ENCODE data around the gene ARMC8.

The ARMC8 gene

GRCh38 chr3:138197058-138197457 is 10.0 kb downstream of the ARMC8 start:
- Histone ChIP-seq H3K9me3 (ENCODE audit: control insufficient read depth in 1 of 2, low read length in 2 of 2) (no peaks in the 10 kb centered on the region), H3K27me3 (ENCODE audit: control insufficient read depth in 1 of 2, insufficient read depth in 2 of 2, low read length in 2 of 2) (no peaks in the 10 kb centered on the region), H3K9ac (ENCODE audit: low read depth in 1 of 2, low read length in 2 of 2) (no peak overlapping the region), H3K4me3 (ENCODE audit: low read depth in 1 of 2, low read length in 2 of 2) (no peak overlapping the region), H3K27ac (ENCODE audit: low read depth, low read length) (no peak overlapping the region), H3K4me1 (ENCODE audit: control insufficient read depth in 1 of 2, insufficient read depth in 2 of 2, low read length in 2 of 2) (peaks cover 0 to 5% of the 10 kb centered on the region in 2 donors), H3K36me3 (ENCODE audit: control insufficient read depth in 1 of 2, insufficient read depth in 2 of 2, low read length in 2 of 2) (peaks cover 3% of the 10 kb centered on the region in 2 donors)

GRCh38 chr3:138197524-138197923 is 10.4 kb downstream of the ARMC8 start:
- Histone ChIP-seq H3K9ac (ENCODE audit: low read depth in 1 of 2, low read length in 2 of 2) (no peak overlapping the region), H3K27me3 (ENCODE audit: control insufficient read depth in 1 of 2, insufficient read depth in 2 of 2, low read length in 2 of 2) (no peaks in the 10 kb centered on the region), H3K4me1 (ENCODE audit: control insufficient read depth in 1 of 2, insufficient read depth in 2 of 2, low read length in 2 of 2) (peaks cover 0 to 5% of the 10 kb centered on the region in 2 donors), H3K4me3 (ENCODE audit: low read depth in 1 of 2, low read length in 2 of 2) (no peak overlapping the region), H3K36me3 (ENCODE audit: control insufficient read depth in 1 of 2, insufficient read depth in 2 of 2, low read length in 2 of 2) (peaks cover under 1 to 3% of the 10 kb centered on the region in 2 donors), H3K27ac (ENCODE audit: low read depth, low read length) (no peak overlapping the region), H3K9me3 (ENCODE audit: control insufficient read depth in 1 of 2, low read length in 2 of 2) (no peaks in the 10 kb centered on the region)

GRCh38 chr3:138199851-138200250 is 12.8 kb downstream of the ARMC8 start:
- peaks cover 0 to 3% of the 10 kb centered on the region in 2 donors for H3K36me3 ChIP-seq (ENCODE audit: control insufficient read depth in 1 of 2, insufficient read depth in 2 of 2, low read length in 2 of 2)
- no peaks in the 10 kb centered on the region for H3K9me3 ChIP-seq (ENCODE audit: control insufficient read depth in 1 of 2, low read length in 2 of 2)
- H3K27me3 ChIP-seq (ENCODE audit: control insufficient read depth in 1 of 2, insufficient read depth in 2 of 2, low read length in 2 of 2): no peaks in the 10 kb centered on the region
- H3K27ac ChIP-seq (ENCODE audit: low read depth, low read length): no peak overlapping the region
- H3K4me3 ChIP-seq (ENCODE audit: low read depth in 1 of 2, low read length in 2 of 2): no peak overlapping the region
- peaks cover 0 to 5% of the 10 kb centered on the region in 2 donors for H3K4me1 ChIP-seq (ENCODE audit: control insufficient read depth in 1 of 2, insufficient read depth in 2 of 2, low read length in 2 of 2)
- H3K9ac ChIP-seq (ENCODE audit: low read depth in 1 of 2, low read length in 2 of 2): no peak overlapping the region

GRCh38 chr3:138200424-138200823 is 13.3 kb downstream of the ARMC8 start:
- Histone ChIP-seq H3K36me3 (ENCODE audit: control insufficient read depth in 1 of 2, insufficient read depth in 2 of 2, low read length in 2 of 2) (peaks cover 0 to 3% of the 10 kb centered on the region in 2 donors), H3K9me3 (ENCODE audit: control insufficient read depth in 1 of 2, low read length in 2 of 2) (no peaks in the 10 kb centered on the region), H3K9ac (ENCODE audit: low read depth in 1 of 2, low read length in 2 of 2) (no peak overlapping the region), H3K27ac (ENCODE audit: low read depth, low read length) (no peak overlapping the region), H3K4me3 (ENCODE audit: low read depth in 1 of 2, low read length in 2 of 2) (no peak overlapping the region), H3K4me1 (ENCODE audit: control insufficient read depth in 1 of 2, insufficient read depth in 2 of 2, low read length in 2 of 2) (peaks cover 0 to 5% of the 10 kb centered on the region in 2 donors), H3K27me3 (ENCODE audit: control insufficient read depth in 1 of 2, insufficient read depth in 2 of 2, low read length in 2 of 2) (no peaks in the 10 kb centered on the region)

GRCh38 chr3:138202945-138203701 is 16.0 kb downstream of the ARMC8 start:
- Histone ChIP-seq H3K27me3 (ENCODE audit: control insufficient read depth in 1 of 2, insufficient read depth in 2 of 2, low read length in 2 of 2) (no peaks in the 10 kb centered on the region), H3K4me1 (ENCODE audit: control insufficient read depth in 1 of 2, insufficient read depth in 2 of 2, low read length in 2 of 2) (no peaks in the 10 kb centered on the region), H3K9ac (ENCODE audit: low read depth in 1 of 2, low read length in 2 of 2) (no peak overlapping the region), H3K36me3 (ENCODE audit: control insufficient read depth in 1 of 2, insufficient read depth in 2 of 2, low read length in 2 of 2) (no peaks in the 10 kb centered on the region), H3K27ac (ENCODE audit: low read depth, low read length) (no peak overlapping the region), H3K4me3 (ENCODE audit: low read depth in 1 of 2, low read length in 2 of 2) (no peak overlapping the region), H3K9me3 (ENCODE audit: control insufficient read depth in 1 of 2, low read length in 2 of 2) (no peaks in the 10 kb centered on the region)

GRCh38 chr3:138203938-138204337 is 16.8 kb downstream of the ARMC8 start:
- Histone ChIP-seq H3K27me3 (ENCODE audit: control insufficient read depth in 1 of 2, insufficient read depth in 2 of 2, low read length in 2 of 2) (no peaks in the 10 kb centered on the region), H3K27ac (ENCODE audit: low read depth, low read length) (no peak overlapping the region), H3K4me3 (ENCODE audit: low read depth in 1 of 2, low read length in 2 of 2) (no peak overlapping the region), H3K9me3 (ENCODE audit: control insufficient read depth in 1 of 2, low read length in 2 of 2) (no peaks in the 10 kb centered on the region), H3K9ac (ENCODE audit: low read depth in 1 of 2, low read length in 2 of 2) (no peak overlapping the region), H3K4me1 (ENCODE audit: control insufficient read depth in 1 of 2, insufficient read depth in 2 of 2, low read length in 2 of 2) (no peaks in the 10 kb centered on the region), H3K36me3 (ENCODE audit: control insufficient read depth in 1 of 2, insufficient read depth in 2 of 2, low read length in 2 of 2) (no peaks in the 10 kb centered on the region)

GRCh38 chr3:138205527-138205926 is 18.4 kb downstream of the ARMC8 start:
- Histone ChIP-seq H3K36me3 (ENCODE audit: control insufficient read depth in 1 of 2, insufficient read depth in 2 of 2, low read length in 2 of 2) (no peaks in the 10 kb centered on the region), H3K4me3 (ENCODE audit: low read depth in 1 of 2, low read length in 2 of 2) (no peak overlapping the region), H3K9ac (ENCODE audit: low read depth in 1 of 2, low read length in 2 of 2) (no peak overlapping the region), H3K27me3 (ENCODE audit: control insufficient read depth in 1 of 2, insufficient read depth in 2 of 2, low read length in 2 of 2) (no peaks in the 10 kb centered on the region), H3K9me3 (ENCODE audit: control insufficient read depth in 1 of 2, low read length in 2 of 2) (no peaks in the 10 kb centered on the region), H3K27ac (ENCODE audit: low read depth, low read length) (no peak overlapping the region), H3K4me1 (ENCODE audit: control insufficient read depth in 1 of 2, insufficient read depth in 2 of 2, low read length in 2 of 2) (no peaks in the 10 kb centered on the region)

GRCh38 chr3:138206196-138206595 is 19.1 kb downstream of the ARMC8 start:
- H3K4me1 ChIP-seq (ENCODE audit: control insufficient read depth in 1 of 2, insufficient read depth in 2 of 2, low read length in 2 of 2): no peaks in the 10 kb centered on the region
- no peaks in the 10 kb centered on the region for H3K27me3 ChIP-seq (ENCODE audit: control insufficient read depth in 1 of 2, insufficient read depth in 2 of 2, low read length in 2 of 2)
- H3K9me3 ChIP-seq (ENCODE audit: control insufficient read depth in 1 of 2, low read length in 2 of 2): no peaks in the 10 kb centered on the region
- no peaks in the 10 kb centered on the region for H3K36me3 ChIP-seq (ENCODE audit: control insufficient read depth in 1 of 2, insufficient read depth in 2 of 2, low read length in 2 of 2)
- H3K4me3 ChIP-seq (ENCODE audit: low read depth in 1 of 2, low read length in 2 of 2): no peak overlapping the region
- H3K9ac ChIP-seq (ENCODE audit: low read depth in 1 of 2, low read length in 2 of 2): no peak overlapping the region
- H3K27ac ChIP-seq (ENCODE audit: low read depth, low read length): no peak overlapping the region

GRCh38 chr3:138210528-138210927 is 23.4 kb downstream of the ARMC8 start:
- Histone ChIP-seq H3K9me3 (ENCODE audit: control insufficient read depth in 1 of 2, low read length in 2 of 2) (no peaks in the 10 kb centered on the region), H3K36me3 (ENCODE audit: control insufficient read depth in 1 of 2, insufficient read depth in 2 of 2, low read length in 2 of 2) (peaks cover 0 to 5% of the 10 kb centered on the region in 2 donors), H3K27me3 (ENCODE audit: control insufficient read depth in 1 of 2, insufficient read depth in 2 of 2, low read length in 2 of 2) (no peaks in the 10 kb centered on the region), H3K27ac (ENCODE audit: low read depth, low read length) (no peak overlapping the region), H3K4me1 (ENCODE audit: control insufficient read depth in 1 of 2, insufficient read depth in 2 of 2, low read length in 2 of 2) (no peaks in the 10 kb centered on the region), H3K4me3 (ENCODE audit: low read depth in 1 of 2, low read length in 2 of 2) (no peak overlapping the region), H3K9ac (ENCODE audit: low read depth in 1 of 2, low read length in 2 of 2) (no peak overlapping the region)

GRCh38 chr3:138213398-138214085 is 26.4 kb downstream of the ARMC8 start:
- Histone ChIP-seq H3K4me1 (ENCODE audit: control insufficient read depth in 1 of 2, insufficient read depth in 2 of 2, low read length in 2 of 2) (peaks cover 0 to 5% of the 10 kb centered on the region in 2 donors), H3K9ac (ENCODE audit: low read depth in 1 of 2, low read length in 2 of 2) (no peak overlapping the region), H3K27me3 (ENCODE audit: control insufficient read depth in 1 of 2, insufficient read depth in 2 of 2, low read length in 2 of 2) (no peaks in the 10 kb centered on the region), H3K9me3 (ENCODE audit: control insufficient read depth in 1 of 2, low read length in 2 of 2) (no peaks in the 10 kb centered on the region), H3K36me3 (ENCODE audit: control insufficient read depth in 1 of 2, insufficient read depth in 2 of 2, low read length in 2 of 2) (peaks cover 4 to 5% of the 10 kb centered on the region in 2 donors), H3K4me3 (ENCODE audit: low read depth in 1 of 2, low read length in 2 of 2) (no peak overlapping the region), H3K27ac (ENCODE audit: low read depth, low read length) (no peak overlapping the region)
